GM12864 (cell line): ENCODE measurements around the gene KAT5.
A peak's percentile ranks its signal among the peaks of the same experiment; 100 is the strongest.
"Not testable (repeated sequence)": the region's sequence is repeated elsewhere in the genome, so short reads cannot be mapped to it uniquely, and the experiment has no call there.

ENCODE experiments used
- DNase-seq: peaks from one replicate; pipeline ENCODE4 v3.0.0-alpha.2; 2011; ENCODE audit warnings: low read depth
- H3K4me3 ChIP-seq: 2 replicates; pipeline ENCODE4 v1.5.1; 2011; ENCODE audit warnings: mild to moderate bottlenecking, low read depth, low read length, control low read depth
- TF ChIP-seq, protein P1 (sequence below): IDR thresholded peaks from 2 replicates; pipeline ENCODE4 v1.5.1; 2011; ENCODE audit warnings: low read depth, mild to moderate bottlenecking, moderate library complexity, low read length, control low read depth, inconsistent platforms; ENCODE audit errors: missing control alignments

Gene KAT5

GRCh38 chr11:65700399-65700798, 11.7 kb upstream of the KAT5 start:
- DNase-seq, result no peak
- H3K4me3 ChIP-seq, result no peak overlapping the region
- TF ChIP-seq, protein P1, sequence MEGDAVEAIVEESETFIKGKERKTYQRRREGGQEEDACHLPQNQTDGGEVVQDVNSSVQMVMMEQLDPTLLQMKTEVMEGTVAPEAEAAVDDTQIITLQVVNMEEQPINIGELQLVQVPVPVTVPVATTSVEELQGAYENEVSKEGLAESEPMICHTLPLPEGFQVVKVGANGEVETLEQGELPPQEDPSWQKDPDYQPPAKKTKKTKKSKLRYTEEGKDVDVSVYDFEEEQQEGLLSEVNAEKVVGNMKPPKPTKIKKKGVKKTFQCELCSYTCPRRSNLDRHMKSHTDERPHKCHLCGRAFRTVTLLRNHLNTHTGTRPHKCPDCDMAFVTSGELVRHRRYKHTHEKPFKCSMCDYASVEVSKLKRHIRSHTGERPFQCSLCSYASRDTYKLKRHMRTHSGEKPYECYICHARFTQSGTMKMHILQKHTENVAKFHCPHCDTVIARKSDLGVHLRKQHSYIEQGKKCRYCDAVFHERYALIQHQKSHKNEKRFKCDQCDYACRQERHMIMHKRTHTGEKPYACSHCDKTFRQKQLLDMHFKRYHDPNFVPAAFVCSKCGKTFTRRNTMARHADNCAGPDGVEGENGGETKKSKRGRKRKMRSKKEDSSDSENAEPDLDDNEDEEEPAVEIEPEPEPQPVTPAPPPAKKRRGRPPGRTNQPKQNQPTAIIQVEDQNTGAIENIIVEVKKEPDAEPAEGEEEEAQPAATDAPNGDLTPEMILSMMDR, result no peak

DNA sequence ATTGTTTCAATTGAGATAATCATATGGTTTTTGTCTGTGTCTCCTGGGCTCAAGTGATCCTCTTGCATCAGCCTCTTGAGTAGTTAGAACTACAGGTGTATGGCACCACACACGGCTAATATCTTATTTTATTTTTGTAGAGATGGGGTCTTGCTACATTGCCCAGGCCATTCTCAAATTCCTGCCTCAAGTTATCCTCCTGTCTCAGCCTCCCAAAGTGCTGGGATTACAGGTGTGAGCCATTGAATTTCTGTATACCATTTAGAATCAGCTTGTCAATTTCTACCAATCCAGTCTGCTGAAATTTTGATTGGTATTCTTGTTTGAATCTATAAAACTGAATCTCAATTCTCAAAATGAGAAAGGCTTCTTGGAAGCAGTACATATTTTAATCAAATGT, 10.4 kb upstream of the KAT5 start:
- TF ChIP-seq, protein P1, result no peak
- H3K4me3 ChIP-seq, result no peak overlapping the region
- DNase-seq, result no peak

DNA sequence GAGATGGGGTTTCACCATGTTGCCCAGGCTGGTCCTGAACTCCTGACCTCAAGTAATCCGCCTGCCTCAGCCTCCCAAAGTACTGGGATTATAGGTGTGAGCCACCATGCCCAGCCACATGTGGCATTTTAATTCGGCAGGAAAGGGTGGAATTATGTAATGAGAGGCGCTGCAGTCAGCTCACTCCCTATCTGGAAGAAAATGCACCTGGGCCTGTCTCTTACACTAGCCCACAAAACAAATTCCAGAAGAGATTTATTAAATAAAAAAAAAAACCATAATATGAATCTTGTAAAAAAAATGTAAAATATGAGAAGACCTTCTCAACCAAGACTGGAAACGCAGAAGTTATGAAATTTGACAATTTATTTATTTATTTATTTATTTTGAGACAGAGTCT, 8.2 kb upstream of the KAT5 start:
- no peak overlapping the region for H3K4me3 ChIP-seq
- DNase-seq, result no peak
- TF ChIP-seq, protein P1, result no peak

- DNase-seq, result peak; percentile 38
- peak overlapping the region; percentile 47 for H3K4me3 ChIP-seq
- TF ChIP-seq, protein P1, result peak; percentile 56
Observed at GRCh38 chr11:65706303-65706763, 5.7 kb upstream of the KAT5 start.

- DNase-seq, H3K4me3 ChIP-seq: not testable (repeated sequence)
Observed at GRCh38 chr11:65707002-65707401, 5.0 kb upstream of the KAT5 start.

- no peak for DNase-seq
- TF ChIP-seq, protein P1, result no peak
Observed at GRCh38 chr11:65708451-65708850, 3.6 kb upstream of the KAT5 start.

DNA sequence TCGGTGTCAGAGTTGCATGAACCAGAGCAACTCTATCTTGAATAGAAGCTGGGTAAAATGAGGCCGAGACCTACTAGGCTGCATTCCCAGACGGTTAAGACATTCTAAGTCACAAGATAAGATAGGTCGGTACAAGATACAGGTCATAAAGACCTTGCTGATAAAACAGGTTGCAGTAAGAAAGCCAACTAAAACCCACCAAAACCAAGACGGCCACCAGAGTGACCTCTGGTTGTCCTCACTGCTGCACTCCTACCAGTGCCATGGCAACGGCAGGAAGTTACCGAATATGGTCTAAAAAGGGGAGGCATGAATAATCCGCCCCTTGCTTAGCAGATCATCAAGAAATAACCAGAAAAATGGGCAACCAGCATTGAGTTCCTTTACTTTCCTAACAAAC, 2.4 kb upstream of the KAT5 start:
- H3K4me3 ChIP-seq, result no peak overlapping the region
- no peak for DNase-seq
- TF ChIP-seq, protein P1, result no peak

More at GRCh38 chr11:65708451-65708850, 3.6 kb upstream of the KAT5 start:
- no peak overlapping the region for H3K4me3 ChIP-seq

- no peak overlapping the region for H3K4me3 ChIP-seq
- TF ChIP-seq, protein P1, result no peak
- no peak for DNase-seq
Observed at GRCh38 chr11:65710421-65710820, 1.6 kb upstream of the KAT5 start.
